GM23338 (cell line): ENCODE data around the gene TAF1B.

Source experiments
- CREB1 ChIP-seq: fragments of 250-450 bp; sonication (Bioruptor Pico); IDR thresholded peaks from 2 replicates; pipeline ENCODE4 v1.5.0; 2020; ENCODE audit warnings: low read depth, mild to moderate bottlenecking, moderate library complexity
- EZH2 ChIP-seq: fragments of 200-600 bp; sonication (generic); IDR thresholded peaks from one replicate; pipeline ENCODE4 v1.8.0; 2017; ENCODE audit warnings: antibody characterized with exemption, mild to moderate bottlenecking, low read depth; ENCODE audit not compliant: unreplicated experiment
- EZH2phosphoT487 ChIP-seq: fragments of 200-600 bp; sonication (generic); IDR thresholded peaks from one replicate; pipeline ENCODE4 v1.8.1; 2018; ENCODE audit warnings: antibody characterized with exemption; ENCODE audit not compliant: unreplicated experiment
- JUNB ChIP-seq: IDR thresholded peaks from one replicate; pipeline ENCODE4 v1.6.1; 2016; ENCODE audit warnings: antibody characterized with exemption; ENCODE audit not compliant: unreplicated experiment
- NANOG ChIP-seq: IDR thresholded peaks from 2 replicates; pipeline ENCODE4 v1.6.1; 2016; ENCODE audit warnings: antibody characterized with exemption, borderline replicate concordance
- POLR2AphosphoS5 ChIP-seq: IDR thresholded peaks from 2 replicates; pipeline ENCODE4 v1.6.1; 2016; ENCODE audit warnings: antibody characterized with exemption, low read depth
- TF ChIP-seq, protein P1 (sequence below), 2 experiments: fragments of 200-600 bp in 1 of 2; sonication (generic) in 1 of 2; conservative IDR thresholded peaks; 2 replicates each; pipeline versions ENCODE4 v1.5.1 to v1.6.1; 2016 to 2017; ENCODE audit warnings: antibody characterized with exemption in 2 of 2, low read depth in 2 of 2, mild to moderate bottlenecking in 2 of 2, moderate library complexity in 1 of 2
- TF ChIP-seq, protein P2 (sequence below): IDR thresholded peaks from 2 replicates; pipeline ENCODE4 v1.6.1; 2016; ENCODE audit warnings: antibody characterized with exemption
- TF ChIP-seq, protein P3 (sequence below): IDR thresholded peaks from one replicate; pipeline ENCODE4 v1.6.1; 2018; ENCODE audit warnings: antibody characterized with exemption; ENCODE audit not compliant: unreplicated experiment

DNA sequence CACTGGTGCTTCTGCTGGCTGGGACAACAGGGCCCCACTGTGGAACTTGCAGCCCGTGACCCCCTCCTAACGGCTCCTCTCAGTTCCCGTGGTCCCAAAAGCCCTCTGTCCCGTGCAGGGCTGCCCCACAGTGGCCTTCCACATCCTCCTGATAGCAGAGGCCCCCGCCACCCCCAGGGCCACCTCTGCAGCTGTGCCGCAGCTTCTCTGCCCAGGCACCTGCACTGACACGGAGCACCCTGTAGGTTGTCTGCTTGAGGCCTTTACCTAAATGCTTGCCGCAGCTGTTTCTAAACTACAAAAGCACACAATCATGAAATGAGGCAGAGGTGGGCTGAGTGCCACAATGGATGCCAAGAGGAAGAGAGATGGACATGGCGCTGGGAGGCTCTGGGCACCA, 94.7 kb downstream of the TAF1B start:
- TF ChIP-seq, protein P1, sequence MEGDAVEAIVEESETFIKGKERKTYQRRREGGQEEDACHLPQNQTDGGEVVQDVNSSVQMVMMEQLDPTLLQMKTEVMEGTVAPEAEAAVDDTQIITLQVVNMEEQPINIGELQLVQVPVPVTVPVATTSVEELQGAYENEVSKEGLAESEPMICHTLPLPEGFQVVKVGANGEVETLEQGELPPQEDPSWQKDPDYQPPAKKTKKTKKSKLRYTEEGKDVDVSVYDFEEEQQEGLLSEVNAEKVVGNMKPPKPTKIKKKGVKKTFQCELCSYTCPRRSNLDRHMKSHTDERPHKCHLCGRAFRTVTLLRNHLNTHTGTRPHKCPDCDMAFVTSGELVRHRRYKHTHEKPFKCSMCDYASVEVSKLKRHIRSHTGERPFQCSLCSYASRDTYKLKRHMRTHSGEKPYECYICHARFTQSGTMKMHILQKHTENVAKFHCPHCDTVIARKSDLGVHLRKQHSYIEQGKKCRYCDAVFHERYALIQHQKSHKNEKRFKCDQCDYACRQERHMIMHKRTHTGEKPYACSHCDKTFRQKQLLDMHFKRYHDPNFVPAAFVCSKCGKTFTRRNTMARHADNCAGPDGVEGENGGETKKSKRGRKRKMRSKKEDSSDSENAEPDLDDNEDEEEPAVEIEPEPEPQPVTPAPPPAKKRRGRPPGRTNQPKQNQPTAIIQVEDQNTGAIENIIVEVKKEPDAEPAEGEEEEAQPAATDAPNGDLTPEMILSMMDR (conservative IDR thresholded peaks at IDR 0.05; ENCODE audit: low read depth in 2 of 2) = no peak
- TF ChIP-seq, protein P2, sequence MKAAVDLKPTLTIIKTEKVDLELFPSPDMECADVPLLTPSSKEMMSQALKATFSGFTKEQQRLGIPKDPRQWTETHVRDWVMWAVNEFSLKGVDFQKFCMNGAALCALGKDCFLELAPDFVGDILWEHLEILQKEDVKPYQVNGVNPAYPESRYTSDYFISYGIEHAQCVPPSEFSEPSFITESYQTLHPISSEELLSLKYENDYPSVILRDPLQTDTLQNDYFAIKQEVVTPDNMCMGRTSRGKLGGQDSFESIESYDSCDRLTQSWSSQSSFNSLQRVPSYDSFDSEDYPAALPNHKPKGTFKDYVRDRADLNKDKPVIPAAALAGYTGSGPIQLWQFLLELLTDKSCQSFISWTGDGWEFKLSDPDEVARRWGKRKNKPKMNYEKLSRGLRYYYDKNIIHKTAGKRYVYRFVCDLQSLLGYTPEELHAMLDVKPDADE = no peak
- TF ChIP-seq POLR2AphosphoS5 (no peak), EZH2 (no peak), EZH2phosphoT487 (no peak), JUNB (no peak), CREB1 (CRISPR knock-in tag) (no peak), NANOG (no peak)
- TF ChIP-seq, protein P3, sequence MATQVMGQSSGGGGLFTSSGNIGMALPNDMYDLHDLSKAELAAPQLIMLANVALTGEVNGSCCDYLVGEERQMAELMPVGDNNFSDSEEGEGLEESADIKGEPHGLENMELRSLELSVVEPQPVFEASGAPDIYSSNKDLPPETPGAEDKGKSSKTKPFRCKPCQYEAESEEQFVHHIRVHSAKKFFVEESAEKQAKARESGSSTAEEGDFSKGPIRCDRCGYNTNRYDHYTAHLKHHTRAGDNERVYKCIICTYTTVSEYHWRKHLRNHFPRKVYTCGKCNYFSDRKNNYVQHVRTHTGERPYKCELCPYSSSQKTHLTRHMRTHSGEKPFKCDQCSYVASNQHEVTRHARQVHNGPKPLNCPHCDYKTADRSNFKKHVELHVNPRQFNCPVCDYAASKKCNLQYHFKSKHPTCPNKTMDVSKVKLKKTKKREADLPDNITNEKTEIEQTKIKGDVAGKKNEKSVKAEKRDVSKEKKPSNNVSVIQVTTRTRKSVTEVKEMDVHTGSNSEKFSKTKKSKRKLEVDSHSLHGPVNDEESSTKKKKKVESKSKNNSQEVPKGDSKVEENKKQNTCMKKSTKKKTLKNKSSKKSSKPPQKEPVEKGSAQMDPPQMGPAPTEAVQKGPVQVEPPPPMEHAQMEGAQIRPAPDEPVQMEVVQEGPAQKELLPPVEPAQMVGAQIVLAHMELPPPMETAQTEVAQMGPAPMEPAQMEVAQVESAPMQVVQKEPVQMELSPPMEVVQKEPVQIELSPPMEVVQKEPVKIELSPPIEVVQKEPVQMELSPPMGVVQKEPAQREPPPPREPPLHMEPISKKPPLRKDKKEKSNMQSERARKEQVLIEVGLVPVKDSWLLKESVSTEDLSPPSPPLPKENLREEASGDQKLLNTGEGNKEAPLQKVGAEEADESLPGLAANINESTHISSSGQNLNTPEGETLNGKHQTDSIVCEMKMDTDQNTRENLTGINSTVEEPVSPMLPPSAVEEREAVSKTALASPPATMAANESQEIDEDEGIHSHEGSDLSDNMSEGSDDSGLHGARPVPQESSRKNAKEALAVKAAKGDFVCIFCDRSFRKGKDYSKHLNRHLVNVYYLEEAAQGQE = no peak
